Hindlimb muscle (tissue), 1 donor: ENCODE results near the gene IRX4. TPM values are rescaled to one million over a fixed set of nuclear protein-coding genes. Genes with fewer than 3 reads are reported as not detected.
"Not testable (repeated sequence)": the region's sequence is repeated elsewhere in the genome, so short reads cannot be mapped to it uniquely, and the experiment has no call there.

Source experiments
- DNase-seq: peaks from one replicate; pipeline ENCODE4 v3.0.0-alpha.2; 2013
- polyA plus RNA-seq: library from polyadenylated mRNA; unstranded; fragments of 120-200 nt; gene quantifications from one replicate; pipeline ENCODE4 v1.2.1, GENCODE V29; 2013; ENCODE audit not compliant: insufficient read length

The IRX4 gene
- polyA plus RNA-seq, 1 donor = 1.4 TPM

DNA sequence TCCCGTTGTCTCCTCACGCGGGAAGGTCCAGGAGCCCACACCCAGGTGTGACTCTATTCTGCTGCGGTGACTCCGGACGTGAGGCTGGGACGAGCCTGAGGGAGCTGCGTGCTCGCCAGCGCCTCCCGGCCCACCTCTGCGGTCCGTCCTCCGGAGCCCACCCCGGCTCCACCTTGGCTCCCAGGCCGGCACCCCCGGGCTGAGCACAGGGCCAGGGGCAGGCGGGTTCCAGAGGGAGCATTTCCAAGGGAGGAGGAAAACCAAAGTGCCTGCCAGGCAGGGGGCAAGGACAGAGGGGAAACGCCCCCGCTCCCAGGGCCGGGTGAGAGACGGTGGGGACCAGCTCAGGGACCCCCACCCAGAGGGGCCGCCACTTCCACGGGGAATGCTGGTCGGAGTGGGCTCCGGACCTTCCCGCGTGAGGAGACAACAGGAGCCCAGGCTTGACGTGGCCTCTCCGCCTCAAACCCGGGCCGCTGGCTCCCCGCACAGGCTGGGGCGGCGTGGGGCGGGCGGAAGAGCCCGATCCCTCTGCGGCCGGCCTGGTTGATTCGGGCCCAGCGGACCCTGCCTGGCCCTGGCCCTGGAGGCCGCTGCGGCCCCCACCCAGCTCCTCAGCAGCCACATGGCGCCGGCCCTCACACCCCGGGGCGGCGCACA, 26.0 kb downstream of the IRX4 start:
- DNase-seq = no peak

DNA sequence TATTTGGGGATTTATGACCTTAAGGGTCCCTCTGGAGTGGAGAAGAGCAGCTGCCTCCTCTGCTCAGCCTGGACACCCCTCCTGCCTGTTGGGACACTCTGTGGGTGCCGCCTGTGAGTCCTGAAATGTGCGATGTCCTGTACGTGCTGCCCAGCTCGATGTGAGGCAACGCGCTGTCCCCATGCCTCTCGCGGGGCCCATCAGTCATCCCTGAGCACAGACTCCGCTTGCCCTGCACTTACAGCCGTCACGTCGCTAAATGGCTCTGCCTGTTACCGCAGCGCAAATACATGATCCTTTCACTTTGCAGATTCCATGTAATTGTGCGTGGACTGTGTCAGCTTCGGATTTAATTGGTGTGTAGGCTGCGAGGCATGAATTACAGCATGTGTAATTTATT, 27.1 kb downstream of the IRX4 start:
- DNase-seq = no peak

DNA sequence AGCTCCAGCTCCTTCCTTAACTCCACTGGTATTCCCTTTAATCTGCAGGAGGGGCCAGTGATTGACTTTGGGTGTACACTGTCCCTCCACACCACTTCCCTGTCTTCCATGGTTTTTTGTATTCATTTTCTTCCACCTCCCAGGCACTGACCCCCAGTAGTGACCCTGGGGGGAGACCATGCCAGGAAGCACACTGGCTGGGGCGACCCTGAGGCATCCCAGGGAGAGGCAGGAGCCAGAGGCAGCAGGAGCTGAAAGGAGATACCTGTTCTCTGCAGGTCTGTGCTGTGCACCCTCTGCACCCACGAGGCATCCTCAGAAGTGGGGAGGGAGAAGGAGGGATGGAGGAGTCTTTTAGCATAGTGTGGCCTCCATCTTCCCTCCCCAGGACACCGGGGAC, 27.6 kb downstream of the IRX4 start:
- DNase-seq = no peak

DNA sequence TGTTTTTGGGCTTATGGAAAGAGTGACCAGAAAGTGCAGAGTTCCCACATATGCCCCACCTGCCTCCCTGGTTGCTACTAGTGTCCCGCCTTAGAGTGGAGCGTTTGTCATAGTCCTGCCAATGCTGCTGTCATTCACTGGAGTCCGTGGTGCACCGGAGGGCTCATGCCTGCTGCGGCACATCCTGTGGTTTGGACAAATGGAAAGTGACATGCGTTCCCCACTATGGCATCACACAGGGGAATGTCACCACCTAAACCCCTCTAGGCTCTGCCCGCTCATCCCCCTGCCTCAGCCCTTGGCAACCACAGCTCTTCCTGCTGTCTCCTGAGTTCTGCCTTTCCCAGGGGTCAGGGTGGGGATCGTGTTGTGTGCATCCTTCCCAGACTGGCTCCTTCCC, 29.2 kb downstream of the IRX4 start:
- no peak for DNase-seq

DNA sequence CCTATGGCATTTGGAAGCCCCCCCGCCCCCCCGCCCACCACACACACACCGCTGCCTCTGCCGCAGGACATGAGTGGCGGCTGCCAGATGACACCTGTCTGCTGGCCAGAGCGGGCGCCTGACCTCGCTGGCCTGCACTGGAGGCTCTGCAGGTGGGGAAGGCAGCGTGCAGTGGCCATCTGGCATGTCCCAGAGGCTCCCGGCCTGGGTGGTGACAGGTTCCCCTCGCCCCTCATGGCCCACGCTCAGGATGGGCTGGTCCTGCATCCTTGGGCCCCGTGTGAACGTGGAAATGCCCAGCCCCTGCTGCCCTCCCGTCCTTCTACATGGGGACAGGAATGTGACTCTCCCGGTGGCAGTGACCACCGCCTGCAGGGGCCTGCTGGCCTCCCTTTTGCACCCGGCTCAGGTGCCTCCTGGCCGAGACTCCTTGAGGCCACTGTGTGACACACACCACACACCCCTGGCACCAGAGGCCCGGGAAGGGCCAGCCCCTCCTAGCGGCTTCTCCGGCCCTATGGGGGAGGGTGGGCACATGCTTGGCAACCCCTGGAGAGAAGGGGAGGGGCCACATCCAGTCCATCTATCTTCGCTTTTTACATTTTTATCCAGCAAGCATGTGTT, 30.3 kb downstream of the IRX4 start:
- DNase-seq = no peak

DNA sequence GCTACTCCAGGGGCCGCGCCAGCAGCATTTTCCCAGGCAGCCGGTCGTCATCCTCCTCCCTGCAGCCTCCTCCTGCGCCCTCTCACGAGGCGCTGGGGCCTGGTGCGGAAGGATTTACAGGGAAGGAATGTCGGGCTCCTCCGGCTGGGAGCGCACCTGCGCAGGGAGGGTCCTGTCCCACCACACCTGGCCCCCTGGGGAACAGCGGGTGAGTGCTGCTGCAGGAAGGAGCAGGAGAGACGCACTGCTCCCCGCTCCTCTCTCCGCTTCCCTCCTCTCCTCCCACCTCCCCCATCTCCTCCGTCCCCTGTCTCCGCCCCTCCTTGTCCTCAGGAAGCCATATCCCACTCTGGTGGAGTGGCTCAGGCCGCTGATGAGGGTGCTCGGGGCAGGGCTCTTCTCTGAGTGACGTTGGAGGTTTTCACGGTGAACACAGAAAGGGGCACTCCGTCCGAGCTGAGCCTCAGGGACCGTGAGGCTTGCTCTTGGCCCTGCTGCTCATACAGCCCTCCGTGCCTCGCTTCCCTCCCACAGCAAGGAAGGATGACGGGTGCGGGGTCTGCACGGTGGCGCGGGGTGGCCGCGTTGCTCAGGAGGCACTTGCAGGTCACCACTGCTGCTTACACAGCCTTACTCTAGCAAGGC, 31.3 kb downstream of the IRX4 start:
- DNase-seq = no peak

DNA sequence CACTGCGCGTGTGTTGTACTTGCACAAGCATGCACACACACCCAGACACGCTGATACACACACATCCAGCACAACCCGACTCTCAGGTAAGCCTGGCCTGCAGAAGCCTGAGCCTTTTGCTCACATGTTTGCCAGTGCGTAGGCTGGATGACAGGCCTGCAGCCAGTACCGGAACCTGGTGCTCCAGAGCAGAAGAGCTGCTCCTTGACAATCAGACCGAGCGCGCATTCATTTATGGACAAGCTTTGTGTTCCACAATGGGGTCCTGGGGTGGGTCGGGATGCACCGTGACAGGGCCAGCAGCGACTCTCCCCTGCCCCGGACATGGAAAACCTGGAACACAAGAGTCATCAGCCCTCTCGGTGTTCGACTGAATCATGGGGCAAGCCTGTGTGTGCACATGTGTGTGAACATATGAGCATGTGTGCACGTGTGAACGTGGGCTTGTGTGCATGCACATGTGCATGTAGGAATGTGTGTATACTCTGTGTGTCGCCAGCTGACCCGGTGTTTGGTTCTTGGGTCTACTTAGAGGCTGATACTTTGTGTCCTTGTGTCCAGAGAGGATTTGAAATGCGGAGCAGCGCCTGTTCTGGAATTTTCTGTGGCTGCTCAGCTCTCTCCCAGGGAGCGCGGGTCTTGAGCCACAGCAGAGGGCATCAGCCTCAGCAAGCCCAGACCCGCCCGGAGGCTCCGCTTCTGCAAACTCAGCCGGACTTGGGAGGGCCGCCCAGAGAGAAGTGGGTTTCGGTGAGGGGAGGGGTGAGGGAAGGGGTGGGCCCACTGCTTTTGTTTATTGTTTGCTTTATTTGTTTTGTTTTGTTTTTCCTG, 32.2 kb downstream of the IRX4 start:
- no peak for DNase-seq

DNA sequence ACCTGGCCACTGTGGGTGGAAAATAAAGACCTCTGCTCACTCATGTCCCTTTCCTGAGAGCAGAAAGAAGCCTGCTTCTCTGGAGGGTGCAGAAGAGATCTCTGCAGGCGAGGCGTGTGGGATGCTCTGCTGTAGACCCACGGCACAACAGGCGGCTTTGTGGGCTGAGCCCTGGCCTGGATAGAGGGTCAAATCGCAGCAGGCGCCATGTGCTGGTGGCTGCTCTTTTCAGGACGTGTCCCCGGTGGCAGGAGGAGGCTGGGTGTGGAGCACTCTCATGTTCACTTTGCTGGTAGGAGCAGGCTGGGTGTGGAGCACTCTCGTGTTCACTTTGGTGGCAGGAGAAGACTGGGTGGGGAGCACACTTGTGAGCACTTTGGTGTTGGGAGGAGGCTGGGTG, 35.1 kb downstream of the IRX4 start:
- no peak for DNase-seq

DNA sequence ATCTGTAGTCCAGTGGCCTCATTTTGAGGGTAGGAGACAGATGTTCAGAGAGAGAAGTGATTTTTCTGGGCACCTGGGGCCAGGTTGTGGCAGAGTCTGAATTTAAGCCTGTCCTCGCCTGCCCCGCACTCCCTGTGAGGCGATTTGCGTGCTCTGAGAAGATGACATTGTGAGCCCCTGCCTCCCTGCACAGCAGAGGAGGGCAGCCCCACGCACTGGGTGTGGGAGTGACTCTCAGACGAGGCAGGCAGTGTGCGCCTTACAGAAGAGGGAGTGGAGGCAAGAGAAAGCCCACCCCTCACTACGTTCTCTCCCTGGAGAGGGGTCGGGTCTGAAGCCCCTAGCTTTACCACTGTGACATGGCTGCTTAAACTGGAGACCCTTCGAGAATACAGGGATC, 35.7 kb downstream of the IRX4 start:
- DNase-seq = no peak

DNA sequence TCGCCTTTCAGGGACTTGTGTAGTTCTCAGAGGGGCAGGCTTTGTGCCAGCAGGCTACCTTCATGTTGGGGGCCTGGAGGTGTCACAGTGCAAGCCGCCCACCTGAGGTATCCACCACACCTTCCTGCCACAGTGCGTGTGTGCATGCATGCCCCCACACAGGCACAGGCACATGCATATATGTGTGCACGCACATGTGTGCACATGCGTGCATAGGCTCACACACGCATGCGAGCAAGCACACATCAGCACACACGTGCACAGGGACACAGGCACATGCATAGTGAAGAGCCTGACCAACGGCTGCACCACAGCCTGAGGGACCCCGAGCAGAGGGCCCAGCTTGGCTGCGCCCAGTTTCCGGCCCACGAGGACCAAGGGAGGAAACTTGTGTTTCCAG, 36.1 kb downstream of the IRX4 start:
- DNase-seq = no peak

DNA sequence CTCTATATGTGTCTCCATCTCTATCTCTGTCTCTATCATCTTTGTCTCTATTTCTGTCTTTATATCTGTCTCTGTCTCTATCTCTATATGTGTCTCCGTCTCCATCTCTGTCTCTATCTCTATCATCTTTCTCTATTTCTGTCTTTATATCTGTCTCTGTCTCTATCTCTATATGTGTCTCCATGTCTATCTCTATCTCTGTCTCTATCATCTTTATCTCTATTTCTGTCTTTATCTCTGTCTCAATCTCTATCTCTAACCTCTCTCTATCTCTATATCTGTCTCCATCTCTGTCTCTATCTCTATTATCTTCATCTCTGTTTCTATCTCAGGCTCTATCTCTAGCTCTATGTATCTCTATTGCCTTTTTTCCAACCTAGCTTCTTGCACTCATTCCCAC, 37.0 kb downstream of the IRX4 start:
- DNase-seq = no peak

DNA sequence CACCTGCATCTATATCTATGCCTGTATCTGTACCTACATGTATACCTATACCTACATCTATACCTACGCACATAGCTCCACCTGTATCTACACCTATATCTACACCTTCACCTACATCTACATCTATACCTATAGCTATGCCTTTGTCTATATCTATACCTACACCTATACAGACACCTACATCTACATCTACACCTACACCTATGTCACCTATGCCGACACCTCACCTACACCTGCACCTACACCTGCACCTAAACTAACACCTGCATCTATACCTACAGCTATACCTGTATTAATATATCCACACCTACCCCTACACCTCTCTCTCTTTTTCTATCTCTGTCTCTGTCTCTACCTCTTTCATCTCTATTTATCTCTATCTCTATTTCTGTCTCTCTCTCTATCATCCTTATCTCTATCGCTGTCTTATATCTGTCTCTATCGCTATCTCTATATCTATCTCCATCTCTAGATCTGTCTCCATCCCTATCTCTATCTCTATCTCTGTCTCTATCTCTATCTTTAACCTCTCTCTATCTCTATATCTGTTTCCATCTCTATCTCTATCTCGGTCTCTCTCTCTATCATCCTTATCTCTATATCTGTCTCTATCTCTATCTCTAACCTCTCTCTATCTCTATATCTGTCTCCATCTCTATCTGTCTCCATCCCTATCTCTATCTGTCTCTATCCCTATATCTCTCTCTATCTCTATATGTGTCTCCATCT, 37.9 kb downstream of the IRX4 start:
- no peak for DNase-seq

DNA sequence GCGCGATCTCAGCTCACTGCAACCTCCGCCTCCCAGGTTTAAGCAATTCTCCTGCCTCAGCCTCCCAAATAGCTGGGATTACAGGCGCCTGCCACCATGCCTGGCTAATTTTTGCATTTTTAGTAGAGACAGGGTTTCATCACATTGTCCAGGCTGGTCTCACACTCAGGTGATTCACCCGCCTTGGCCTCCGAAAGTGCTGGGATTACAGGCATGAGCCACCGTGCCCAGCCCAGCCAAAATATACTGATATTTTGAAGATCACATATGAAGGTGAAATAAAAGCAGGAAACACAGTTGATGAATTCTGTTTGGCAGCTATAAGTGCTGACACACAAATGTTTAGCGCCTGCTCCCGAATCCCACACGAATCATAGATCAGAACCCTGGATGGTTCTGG, 39.0 kb downstream of the IRX4 start:
- not testable (repeated sequence) for DNase-seq

DNA sequence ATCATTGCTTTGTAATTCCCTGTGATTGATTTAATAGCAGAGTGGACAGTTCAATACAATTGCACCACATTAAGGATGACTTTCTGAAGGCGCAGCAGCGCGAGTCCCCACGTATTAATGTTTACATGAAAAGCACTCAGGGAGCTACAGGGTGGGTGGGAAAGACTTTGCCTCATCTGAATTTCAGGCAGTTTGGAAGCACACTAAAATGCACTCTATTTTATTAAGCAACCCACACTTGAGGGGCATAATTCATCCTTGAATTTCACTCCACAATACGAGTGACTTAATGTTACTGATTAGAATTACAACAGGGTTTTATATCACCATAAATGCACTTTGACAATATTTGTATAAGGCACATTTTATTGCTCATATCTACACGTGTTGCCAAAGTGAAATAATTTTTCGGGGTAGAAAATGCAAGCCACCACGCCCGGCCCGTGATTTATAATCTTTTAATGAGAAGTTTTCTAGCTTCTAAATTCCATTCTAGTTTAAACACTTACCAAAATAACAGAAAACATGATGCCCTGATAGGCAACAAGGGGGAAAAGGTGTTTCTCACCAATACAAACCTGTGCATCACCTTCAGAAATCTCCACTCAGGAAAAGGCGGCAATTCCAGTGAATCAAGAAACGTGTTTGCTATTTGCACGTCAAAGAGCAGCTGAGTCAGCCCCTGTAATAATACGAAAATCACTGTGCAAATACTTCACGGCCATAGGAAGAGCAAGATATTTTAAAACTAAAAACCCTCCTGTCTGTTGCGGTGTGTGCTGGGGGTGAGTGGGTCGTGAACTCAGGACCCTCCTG, 40.5 kb downstream of the IRX4 start:
- DNase-seq = no peak

DNA sequence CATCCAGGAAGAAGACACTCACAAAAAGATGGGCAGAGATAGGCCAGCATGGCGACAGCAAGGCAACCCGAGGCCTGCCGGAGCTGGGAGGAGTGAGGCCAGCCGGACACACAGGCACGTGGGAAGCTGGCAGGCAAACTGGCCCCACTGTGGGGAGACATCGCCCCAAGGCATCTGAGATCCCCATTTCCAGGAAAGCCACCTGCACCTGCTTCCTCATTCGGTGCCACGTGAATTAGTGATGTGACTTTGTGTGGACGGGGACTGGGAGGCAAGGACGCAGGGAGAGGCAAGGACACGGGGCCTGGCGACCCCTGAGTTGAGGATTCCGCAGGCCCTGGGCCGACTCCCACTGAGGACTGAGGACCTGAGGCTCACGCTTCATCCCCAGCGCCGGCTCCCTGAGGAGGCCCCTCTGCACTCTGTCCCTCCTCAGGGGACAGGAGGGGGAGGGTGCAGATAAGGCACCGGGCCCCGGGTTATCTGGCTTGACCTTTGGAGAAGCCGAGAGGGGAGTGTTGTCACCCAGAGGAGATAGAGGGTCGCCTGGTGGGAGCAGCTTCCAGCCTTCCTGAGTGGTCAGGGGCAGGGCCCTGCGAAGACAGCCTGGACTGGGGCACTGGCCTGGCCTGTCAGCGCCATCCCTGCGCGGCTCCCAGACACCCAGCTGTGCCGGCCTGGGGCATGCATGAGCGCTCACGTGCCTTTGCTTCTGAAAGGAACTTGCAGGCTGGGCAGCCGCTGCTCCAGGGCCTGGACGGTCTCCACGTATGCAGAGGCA, 41.8 kb downstream of the IRX4 start:
- DNase-seq = no peak

DNA sequence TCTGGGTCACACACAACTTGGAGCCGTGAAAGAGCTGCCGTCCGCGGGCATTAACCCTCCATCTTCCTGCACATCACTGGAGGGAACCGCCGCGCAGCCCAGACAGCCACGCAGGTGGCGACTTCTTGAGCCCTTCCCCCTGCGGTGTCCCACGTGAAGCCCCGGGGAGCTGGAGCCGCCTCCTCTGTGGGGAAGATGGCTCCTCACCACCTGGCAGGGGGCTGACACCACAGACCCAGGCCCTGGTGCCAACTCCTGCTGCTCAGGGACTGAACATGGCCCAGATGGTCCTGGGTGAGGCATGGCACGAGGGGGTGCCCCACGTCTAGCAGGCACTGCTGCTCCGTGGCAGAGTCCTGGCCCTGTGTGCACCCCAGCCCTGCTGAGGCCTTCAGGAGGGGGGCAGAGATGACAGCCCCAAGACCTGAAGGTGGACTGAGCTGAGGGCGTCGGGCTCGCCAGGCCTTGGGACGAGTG, 42.6 kb downstream of the IRX4 start:
- DNase-seq = no peak

DNA sequence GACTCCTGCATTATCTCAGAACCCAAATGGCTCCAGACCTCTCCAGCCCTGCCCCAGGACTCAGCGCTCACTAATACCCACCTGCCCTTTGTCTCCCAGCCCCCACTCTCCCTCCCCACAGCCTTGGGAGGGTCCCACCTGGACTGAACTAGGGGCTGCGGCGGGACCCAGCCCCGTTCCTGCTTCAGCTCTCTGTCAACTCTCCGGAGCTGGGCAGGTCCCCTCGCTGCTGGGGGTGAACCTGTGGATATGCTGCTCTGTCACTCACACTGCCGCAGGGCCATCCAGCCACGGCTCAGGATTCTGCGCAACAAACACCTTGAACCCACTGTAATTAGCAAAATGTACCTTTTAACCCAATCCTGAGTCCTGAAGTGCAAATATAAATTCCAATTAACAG, 44.7 kb downstream of the IRX4 start:
- DNase-seq = no peak

DNA sequence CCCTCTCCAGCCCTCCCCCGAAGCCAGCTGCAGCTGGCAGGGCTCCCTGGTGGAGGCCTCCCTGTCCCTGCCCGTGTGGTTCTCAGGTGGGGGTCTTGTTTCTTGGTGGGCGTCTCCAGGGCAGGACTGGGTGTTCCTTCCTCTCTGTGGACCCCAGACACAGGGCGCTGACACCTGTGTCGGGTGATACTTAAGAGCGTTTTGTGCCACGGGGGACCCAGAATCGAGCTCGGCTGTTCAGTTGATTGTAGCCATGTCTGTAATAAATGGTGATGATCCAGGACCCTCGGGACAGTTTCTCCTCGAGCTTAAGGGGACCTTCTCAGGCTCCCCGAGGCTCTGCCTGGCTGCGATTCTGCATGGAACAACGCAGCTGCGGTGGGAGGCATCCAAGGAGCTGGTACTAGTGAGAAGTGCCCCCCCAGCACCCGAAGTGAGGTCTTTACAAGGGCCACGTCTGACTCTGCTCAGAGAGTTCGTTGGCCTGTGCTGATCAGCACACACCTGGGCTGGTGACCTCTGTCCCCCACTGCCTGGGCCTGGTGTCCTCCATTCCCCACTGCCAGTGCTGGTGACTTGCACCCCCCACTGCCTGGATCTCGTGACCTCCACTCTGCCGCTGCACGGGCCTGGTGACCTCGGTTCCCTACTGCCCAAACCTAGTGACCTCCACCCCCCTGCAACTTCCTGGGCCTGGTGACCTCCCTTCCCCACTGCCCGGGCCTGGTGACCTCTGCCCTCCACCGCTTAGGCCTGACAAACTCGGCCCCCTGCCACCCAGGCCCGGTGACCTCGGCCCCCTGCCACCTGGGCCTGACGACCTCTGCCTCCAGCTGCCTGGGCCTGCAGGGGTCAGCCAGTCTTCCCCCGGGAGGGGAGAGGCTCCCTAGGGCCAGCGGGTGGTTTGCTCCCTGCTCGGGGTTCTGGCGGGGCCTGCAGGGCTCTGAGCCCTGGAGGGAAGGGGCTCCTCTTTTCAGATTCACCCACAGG, 45.5 kb downstream of the IRX4 start:
- DNase-seq = no peak

DNA sequence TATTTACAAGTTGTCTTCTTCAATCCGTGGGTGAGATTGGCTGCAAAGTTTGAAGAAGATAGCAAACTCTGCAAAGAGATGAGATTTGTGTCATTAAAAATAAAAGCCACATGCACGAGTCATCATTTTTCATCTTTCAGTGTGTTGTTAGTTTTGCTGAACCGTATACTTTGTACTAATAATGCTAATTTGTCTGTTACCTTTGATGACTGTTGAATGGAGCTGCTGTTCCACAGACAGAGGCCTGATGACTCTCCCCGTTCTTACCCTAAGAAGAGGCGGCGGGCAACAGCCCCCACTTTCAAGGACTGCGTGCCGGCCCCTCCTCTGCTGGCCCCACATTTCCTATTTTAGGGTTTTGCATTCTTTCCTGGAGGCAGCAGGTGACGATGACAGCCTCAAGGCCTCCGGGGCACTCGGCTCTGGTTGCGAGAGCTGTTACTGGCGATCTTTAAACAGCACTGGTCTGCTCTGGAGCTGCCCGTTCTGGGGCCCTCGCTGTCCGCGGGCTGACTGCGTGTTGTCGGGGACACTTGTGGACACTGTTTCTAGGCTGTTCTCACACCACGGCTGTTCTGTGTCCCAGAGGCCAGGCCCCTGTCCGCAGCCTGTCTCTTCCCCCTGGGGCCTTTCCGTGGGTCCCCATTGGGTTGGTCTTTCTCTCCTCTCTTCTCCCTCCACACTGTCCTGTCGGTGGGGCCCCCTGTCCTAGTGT, 46.4 kb downstream of the IRX4 start:
- no peak for DNase-seq
